Measurements from ENCODE around the gene ROBO1.

The ROBO1 gene

DNA sequence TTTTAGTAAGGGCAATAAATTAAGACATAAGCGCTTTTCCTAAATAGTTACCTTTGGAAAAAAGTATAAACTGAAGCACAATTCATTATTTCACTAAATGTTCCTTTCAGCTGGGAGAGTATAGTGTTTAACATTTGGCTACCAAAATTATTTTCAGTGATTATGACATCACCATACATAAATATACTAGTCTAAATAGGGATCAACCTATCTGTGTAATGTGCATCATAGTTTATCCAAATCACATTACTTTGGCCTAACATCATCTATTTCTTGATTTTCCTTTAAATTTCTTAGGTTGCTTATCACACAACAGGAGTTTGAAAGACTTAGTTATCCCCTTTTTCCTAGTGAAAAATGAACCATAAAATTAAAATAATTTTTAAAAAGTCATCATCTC is 738.9 kb downstream of the ROBO1 start:
- Mint-ChIP-seq H3K4me3 (no peak overlapping the region), H3K27ac (ENCODE audit: low read depth) (no peak overlapping the region), H3K27me3 (no peaks in the 10 kb centered on the region), H3K4me1 (no peaks in the 10 kb centered on the region), H3K36me3 (ENCODE audit: insufficient read depth) (peaks cover 2% of the 10 kb centered on the region), H3K9me3 (peaks cover 5% of the 10 kb centered on the region)
- ATAC-seq (replicated peaks; ENCODE audit: extremely low read depth, poor library complexity, severe bottlenecking) (no peak), DNase-seq (ENCODE audit: low spot score in 2 of 2) (no peak)

- no peak for DNase-seq (ENCODE audit: low spot score in 2 of 2)
- Mint-ChIP-seq H3K9me3 (peaks cover 5% of the 10 kb centered on the region), H3K4me3 (no peak overlapping the region), H3K27ac (ENCODE audit: low read depth) (no peak overlapping the region), H3K36me3 (ENCODE audit: insufficient read depth) (peaks cover 2% of the 10 kb centered on the region), H3K27me3 (no peaks in the 10 kb centered on the region), H3K4me1 (no peaks in the 10 kb centered on the region)
- no peak for ATAC-seq (replicated peaks; ENCODE audit: extremely low read depth, poor library complexity, severe bottlenecking)
Measured at GRCh38 chr3:79027593-79027992, 740.2 kb downstream of the ROBO1 start.

- Mint-ChIP-seq H3K9me3 (peaks cover 7% of the 10 kb centered on the region), H3K27me3 (peaks cover 11% of the 10 kb centered on the region), H3K4me1 (no peaks in the 10 kb centered on the region), H3K36me3 (ENCODE audit: insufficient read depth) (no peaks in the 10 kb centered on the region), H3K4me3 (no peak overlapping the region), H3K27ac (ENCODE audit: low read depth) (no peak overlapping the region)
- no peak for DNase-seq (ENCODE audit: low spot score in 2 of 2)
- no peak for ATAC-seq (replicated peaks; ENCODE audit: extremely low read depth, poor library complexity, severe bottlenecking)
Measured at GRCh38 chr3:79019924-79020173, 747.9 kb downstream of the ROBO1 start.

GRCh38 chr3:79019137-79019923 is 748.5 kb downstream of the ROBO1 start:
- ATAC-seq (replicated peaks; ENCODE audit: extremely low read depth, poor library complexity, severe bottlenecking) (peak; percentile 24), DNase-seq (ENCODE audit: low spot score in 2 of 2) (no peak)
- Mint-ChIP-seq H3K36me3 (ENCODE audit: insufficient read depth) (no peaks in the 10 kb centered on the region), H3K4me1 (no peaks in the 10 kb centered on the region), H3K27ac (ENCODE audit: low read depth) (no peak overlapping the region), H3K27me3 (peaks cover 11% of the 10 kb centered on the region), H3K4me3 (no peak overlapping the region), H3K9me3 (peaks cover 6% of the 10 kb centered on the region)

DNA sequence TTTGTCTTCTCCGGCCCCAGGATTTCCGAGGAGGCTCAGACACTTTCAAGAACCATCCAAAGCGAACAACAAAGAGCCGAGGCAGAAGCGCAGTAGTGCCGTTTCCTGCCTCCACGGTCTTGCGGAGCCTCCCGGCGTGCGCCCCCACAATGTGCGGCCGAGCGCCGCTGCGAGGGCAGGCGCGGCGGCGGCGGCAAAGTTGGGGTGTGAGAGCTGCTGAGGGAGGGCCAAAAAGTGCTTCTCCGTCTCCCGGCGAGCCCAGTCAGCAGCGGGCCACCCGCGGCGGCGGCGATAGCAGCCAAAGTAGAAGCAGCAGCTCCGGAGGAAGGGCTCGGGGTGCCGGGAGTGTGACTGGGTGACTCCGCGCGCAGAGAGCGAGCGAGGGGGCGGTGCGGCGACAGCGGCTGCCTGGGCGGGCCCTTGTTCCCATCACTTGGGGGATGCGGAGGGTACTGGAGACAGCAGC is 749.1 kb downstream of the ROBO1 start:
- Mint-ChIP-seq H3K27ac (ENCODE audit: low read depth) (no peak overlapping the region), H3K4me1 (no peaks in the 10 kb centered on the region), H3K27me3 (peaks cover 11% of the 10 kb centered on the region), H3K4me3 (no peak overlapping the region), H3K9me3 (peaks cover 6% of the 10 kb centered on the region), H3K36me3 (ENCODE audit: insufficient read depth) (no peaks in the 10 kb centered on the region)
- DNase-seq (ENCODE audit: low spot score in 2 of 2), result no peak
- ATAC-seq (replicated peaks; ENCODE audit: extremely low read depth, poor library complexity, severe bottlenecking), result no peak

GRCh38 chr3:79018265-79018664 is 749.5 kb downstream of the ROBO1 start:
- Mint-ChIP-seq H3K4me3 (no peak overlapping the region), H3K4me1 (no peaks in the 10 kb centered on the region), H3K36me3 (ENCODE audit: insufficient read depth) (no peaks in the 10 kb centered on the region), H3K27me3 (peaks cover 11% of the 10 kb centered on the region), H3K9me3 (peaks cover 6% of the 10 kb centered on the region), H3K27ac (ENCODE audit: low read depth) (no peak overlapping the region)
- DNase-seq (ENCODE audit: low spot score in 2 of 2) (no peak), ATAC-seq (replicated peaks; ENCODE audit: extremely low read depth, poor library complexity, severe bottlenecking) (no peak)

GRCh38 chr3:79016587-79017376 is 751.0 kb downstream of the ROBO1 start:
- ATAC-seq (replicated peaks; ENCODE audit: extremely low read depth, poor library complexity, severe bottlenecking) (no peak), DNase-seq (ENCODE audit: low spot score in 2 of 2) (no peak)
- peaks cover 12% of the 10 kb centered on the region for H3K9me3 Mint-ChIP-seq
- peaks cover 11% of the 10 kb centered on the region for H3K27me3 Mint-ChIP-seq
- H3K36me3 Mint-ChIP-seq (ENCODE audit: insufficient read depth), result no peaks in the 10 kb centered on the region
- no peak overlapping the region for H3K4me3 Mint-ChIP-seq
- H3K4me1 Mint-ChIP-seq, result no peaks in the 10 kb centered on the region
- H3K27ac Mint-ChIP-seq (ENCODE audit: low read depth), result no peak overlapping the region

DNA sequence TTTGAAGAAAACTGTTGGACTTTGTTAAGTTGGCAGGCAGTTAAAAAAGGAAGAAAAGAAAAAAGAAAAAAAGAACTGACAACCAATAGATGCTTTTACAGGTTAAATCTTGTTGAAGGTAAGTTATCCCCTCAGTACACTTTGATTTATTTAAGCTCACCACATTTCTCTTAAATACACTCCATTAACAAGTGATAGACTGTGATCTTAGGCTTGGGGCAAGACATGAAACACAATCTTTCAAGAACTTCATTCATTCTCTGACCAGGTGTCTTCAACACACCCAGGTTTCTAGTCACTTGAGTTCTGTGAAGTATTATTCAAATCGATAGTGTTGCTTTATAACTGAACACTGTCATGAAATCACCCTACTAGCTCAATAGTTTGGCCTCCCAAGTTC is 751.9 kb downstream of the ROBO1 start:
- Mint-ChIP-seq H3K27ac (ENCODE audit: low read depth) (no peak overlapping the region), H3K27me3 (peaks cover 11% of the 10 kb centered on the region), H3K9me3 (peaks cover 15% of the 10 kb centered on the region), H3K4me3 (no peak overlapping the region), H3K4me1 (no peaks in the 10 kb centered on the region), H3K36me3 (ENCODE audit: insufficient read depth) (no peaks in the 10 kb centered on the region)
- no peak for DNase-seq (ENCODE audit: low spot score in 2 of 2)
- ATAC-seq (replicated peaks; ENCODE audit: extremely low read depth, poor library complexity, severe bottlenecking), result no peak

DNA sequence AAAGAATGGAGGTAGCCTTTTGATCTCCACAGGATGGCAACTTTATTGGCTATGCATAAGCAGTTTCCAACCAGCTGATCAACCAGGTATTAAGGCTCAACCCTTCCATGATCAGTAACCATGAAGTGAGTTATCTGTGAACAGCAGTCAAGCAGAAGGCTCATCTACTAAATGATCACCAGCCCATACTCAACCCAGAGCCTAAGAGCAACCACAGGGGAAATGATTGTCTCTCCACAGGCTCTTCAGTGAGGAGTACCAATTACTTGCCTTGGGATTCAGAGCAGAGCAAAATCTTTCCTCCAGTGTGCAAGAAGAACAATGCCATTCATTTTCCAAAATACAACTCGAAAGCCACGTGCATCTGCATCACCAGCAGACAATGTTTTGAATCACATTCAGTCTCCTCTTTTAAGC is 754.8 kb downstream of the ROBO1 start:
- H3K36me3 Mint-ChIP-seq (ENCODE audit: insufficient read depth), result no peaks in the 10 kb centered on the region
- H3K4me1 Mint-ChIP-seq, result no peaks in the 10 kb centered on the region
- H3K27ac Mint-ChIP-seq (ENCODE audit: low read depth), result no peak overlapping the region
- no peak for DNase-seq (ENCODE audit: low spot score in 2 of 2)
- ATAC-seq (replicated peaks; ENCODE audit: extremely low read depth, poor library complexity, severe bottlenecking), result no peak
- H3K27me3 Mint-ChIP-seq, result no peaks in the 10 kb centered on the region
- peaks cover 9% of the 10 kb centered on the region for H3K9me3 Mint-ChIP-seq
- no peak overlapping the region for H3K4me3 Mint-ChIP-seq

DNA sequence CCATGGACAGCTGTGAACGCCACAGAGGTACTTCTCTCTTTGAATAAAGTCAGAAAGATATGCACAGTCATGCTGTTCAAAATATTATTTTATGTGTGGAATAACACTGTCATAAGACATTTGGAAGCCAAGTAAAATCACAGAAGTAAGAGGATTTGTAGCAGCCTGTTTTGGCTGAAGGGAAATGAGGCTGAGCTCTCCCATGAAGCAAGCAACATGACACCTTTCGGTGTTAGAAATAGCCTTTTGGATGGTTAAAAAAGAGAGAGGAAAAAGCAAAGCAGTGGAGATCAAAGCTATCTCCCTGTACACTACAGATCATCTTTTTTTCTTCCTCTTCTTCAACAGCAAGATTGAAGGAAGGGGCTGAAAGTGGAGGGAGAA is 755.3 kb downstream of the ROBO1 start:
- no peaks in the 10 kb centered on the region for H3K36me3 Mint-ChIP-seq (ENCODE audit: insufficient read depth)
- no peak overlapping the region for H3K27ac Mint-ChIP-seq (ENCODE audit: low read depth)
- ATAC-seq (replicated peaks; ENCODE audit: extremely low read depth, poor library complexity, severe bottlenecking) (no peak), DNase-seq (ENCODE audit: low spot score in 2 of 2) (no peak)
- no peaks in the 10 kb centered on the region for H3K27me3 Mint-ChIP-seq
- peaks cover 9% of the 10 kb centered on the region for H3K9me3 Mint-ChIP-seq
- no peak overlapping the region for H3K4me3 Mint-ChIP-seq
- H3K4me1 Mint-ChIP-seq, result no peaks in the 10 kb centered on the region

- peaks cover 9% of the 10 kb centered on the region for H3K9me3 Mint-ChIP-seq
- no peaks in the 10 kb centered on the region for H3K27me3 Mint-ChIP-seq
- H3K36me3 Mint-ChIP-seq (ENCODE audit: insufficient read depth), result no peaks in the 10 kb centered on the region
Measured at GRCh38 chr3:79011821-79012529, 755.8 kb downstream of the ROBO1 start.

GRCh38 chr3:79009861-79010260 is 757.9 kb downstream of the ROBO1 start:
- Mint-ChIP-seq H3K27ac (ENCODE audit: low read depth) (no peak overlapping the region), H3K36me3 (ENCODE audit: insufficient read depth) (no peaks in the 10 kb centered on the region), H3K4me1 (no peaks in the 10 kb centered on the region), H3K27me3 (no peaks in the 10 kb centered on the region), H3K4me3 (no peak overlapping the region), H3K9me3 (peaks cover 9% of the 10 kb centered on the region)
- ATAC-seq (replicated peaks; ENCODE audit: extremely low read depth, poor library complexity, severe bottlenecking), result no peak
- DNase-seq (ENCODE audit: low spot score in 2 of 2), result no peak

More at GRCh38 chr3:79011821-79012529, 755.8 kb downstream of the ROBO1 start:
- DNase-seq (ENCODE audit: low spot score in 2 of 2), result no peak
- Mint-ChIP-seq H3K4me3 (no peak overlapping the region), H3K27ac (ENCODE audit: low read depth) (no peak overlapping the region), H3K4me1 (no peaks in the 10 kb centered on the region)
- ATAC-seq (replicated peaks; ENCODE audit: extremely low read depth, poor library complexity, severe bottlenecking), result no peak

GRCh38 chr3:79006077-79006476 is 761.7 kb downstream of the ROBO1 start:
- Mint-ChIP-seq H3K36me3 (ENCODE audit: insufficient read depth) (no peaks in the 10 kb centered on the region), H3K9me3 (peaks cover 11% of the 10 kb centered on the region), H3K4me1 (no peaks in the 10 kb centered on the region), H3K27me3 (no peaks in the 10 kb centered on the region), H3K4me3 (no peak overlapping the region), H3K27ac (ENCODE audit: low read depth) (no peak overlapping the region)
- no peak for ATAC-seq (replicated peaks; ENCODE audit: extremely low read depth, poor library complexity, severe bottlenecking)
- DNase-seq (ENCODE audit: low spot score in 2 of 2), result no peak
